ENCODE measurements around the gene TET2. TPM values are rescaled to one million over a fixed set of nuclear protein-coding genes. Genes with fewer than 3 reads are reported as not detected.

Gene TET2
- total RNA-seq, 6 donors from 2014 or later = 25.1 to 41.9 (median 29.7) TPM

DNA sequence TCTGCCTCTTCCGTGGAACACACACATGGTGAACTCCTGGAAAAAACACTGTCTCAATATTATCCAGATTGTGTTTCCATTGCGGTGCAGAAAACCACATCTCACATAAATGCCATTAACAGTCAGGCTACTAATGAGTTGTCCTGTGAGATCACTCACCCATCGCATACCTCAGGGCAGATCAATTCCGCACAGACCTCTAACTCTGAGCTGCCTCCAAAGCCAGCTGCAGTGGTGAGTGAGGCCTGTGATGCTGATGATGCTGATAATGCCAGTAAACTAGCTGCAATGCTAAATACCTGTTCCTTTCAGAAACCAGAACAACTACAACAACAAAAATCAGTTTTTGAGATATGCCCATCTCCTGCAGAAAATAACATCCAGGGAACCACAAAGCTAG, 87.9 kb downstream of the TET2 start:
- TF ChIP-seq POLR2AphosphoS5 (IDR thresholded peaks at IDR 0.05) (no peak), POLR2A (IDR thresholded peaks at IDR 0.05) (no peak), EP300 (IDR thresholded peaks at IDR 0.05) (no peak)
- TF ChIP-seq, protein P1, sequence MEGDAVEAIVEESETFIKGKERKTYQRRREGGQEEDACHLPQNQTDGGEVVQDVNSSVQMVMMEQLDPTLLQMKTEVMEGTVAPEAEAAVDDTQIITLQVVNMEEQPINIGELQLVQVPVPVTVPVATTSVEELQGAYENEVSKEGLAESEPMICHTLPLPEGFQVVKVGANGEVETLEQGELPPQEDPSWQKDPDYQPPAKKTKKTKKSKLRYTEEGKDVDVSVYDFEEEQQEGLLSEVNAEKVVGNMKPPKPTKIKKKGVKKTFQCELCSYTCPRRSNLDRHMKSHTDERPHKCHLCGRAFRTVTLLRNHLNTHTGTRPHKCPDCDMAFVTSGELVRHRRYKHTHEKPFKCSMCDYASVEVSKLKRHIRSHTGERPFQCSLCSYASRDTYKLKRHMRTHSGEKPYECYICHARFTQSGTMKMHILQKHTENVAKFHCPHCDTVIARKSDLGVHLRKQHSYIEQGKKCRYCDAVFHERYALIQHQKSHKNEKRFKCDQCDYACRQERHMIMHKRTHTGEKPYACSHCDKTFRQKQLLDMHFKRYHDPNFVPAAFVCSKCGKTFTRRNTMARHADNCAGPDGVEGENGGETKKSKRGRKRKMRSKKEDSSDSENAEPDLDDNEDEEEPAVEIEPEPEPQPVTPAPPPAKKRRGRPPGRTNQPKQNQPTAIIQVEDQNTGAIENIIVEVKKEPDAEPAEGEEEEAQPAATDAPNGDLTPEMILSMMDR (IDR thresholded peaks at IDR 0.05) = no peak
- peaks cover 0 to 10% (median 2%) of the 10 kb centered on the region in 4 donors for H3K4me1 ChIP-seq
- peaks cover 6 to 43% (median 21%) of the 10 kb centered on the region in 4 donors for H3K36me3 ChIP-seq
- ATAC-seq (ENCODE audit: low FRiP score in 2 of 2) (no peak), DNase-seq (no peak)
- H3K9me3 ChIP-seq = no peaks in the 10 kb centered on the region
- no peaks in the 10 kb centered on the region for H3K27me3 ChIP-seq
- H3K27ac ChIP-seq = no peak overlapping the region
- no peak overlapping the region for H3K4me3 ChIP-seq
- 90 to 97% methylated on average over 4 of the region's 4 CpGs for WGBS, 2 donors

DNA sequence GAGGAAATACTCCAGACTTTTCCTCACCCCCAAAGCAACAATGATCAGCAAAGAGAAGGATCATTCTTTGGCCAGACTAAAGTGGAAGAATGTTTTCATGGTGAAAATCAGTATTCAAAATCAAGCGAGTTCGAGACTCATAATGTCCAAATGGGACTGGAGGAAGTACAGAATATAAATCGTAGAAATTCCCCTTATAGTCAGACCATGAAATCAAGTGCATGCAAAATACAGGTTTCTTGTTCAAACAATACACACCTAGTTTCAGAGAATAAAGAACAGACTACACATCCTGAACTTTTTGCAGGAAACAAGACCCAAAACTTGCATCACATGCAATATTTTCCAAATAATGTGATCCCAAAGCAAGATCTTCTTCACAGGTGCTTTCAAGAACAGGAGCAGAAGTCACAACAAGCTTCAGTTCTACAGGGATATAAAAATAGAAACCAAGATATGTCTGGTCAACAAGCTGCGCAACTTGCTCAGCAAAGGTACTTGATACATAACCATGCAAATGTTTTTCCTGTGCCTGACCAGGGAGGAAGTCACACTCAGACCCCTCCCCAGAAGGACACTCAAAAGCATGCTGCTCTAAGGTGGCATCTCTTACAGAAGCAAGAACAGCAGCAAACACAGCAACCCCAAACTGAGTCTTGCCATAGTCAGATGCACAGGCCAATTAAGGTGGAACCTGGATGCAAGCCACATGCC, 89.7 kb downstream of the TET2 start:
- Histone ChIP-seq H3K36me3 (peaks cover 6 to 48% (median 21%) of the 10 kb centered on the region in 4 donors), H3K27me3 (no peaks in the 10 kb centered on the region), H3K4me3 (no peak overlapping the region), H3K4me1 (peaks cover 0 to 10% (median 2%) of the 10 kb centered on the region in 4 donors), H3K9me3 (no peaks in the 10 kb centered on the region), H3K27ac (no peak overlapping the region)
- ATAC-seq (ENCODE audit: low FRiP score in 2 of 2) (no peak), DNase-seq (no peak)
- WGBS, 2 donors = 74 to 85% methylated on average over 4 of the region's 4 CpGs
- no peak for TF ChIP-seq EP300 (IDR thresholded peaks at IDR 0.05)
- TF ChIP-seq, protein P1 (IDR thresholded peaks at IDR 0.05) = no peak

DNA sequence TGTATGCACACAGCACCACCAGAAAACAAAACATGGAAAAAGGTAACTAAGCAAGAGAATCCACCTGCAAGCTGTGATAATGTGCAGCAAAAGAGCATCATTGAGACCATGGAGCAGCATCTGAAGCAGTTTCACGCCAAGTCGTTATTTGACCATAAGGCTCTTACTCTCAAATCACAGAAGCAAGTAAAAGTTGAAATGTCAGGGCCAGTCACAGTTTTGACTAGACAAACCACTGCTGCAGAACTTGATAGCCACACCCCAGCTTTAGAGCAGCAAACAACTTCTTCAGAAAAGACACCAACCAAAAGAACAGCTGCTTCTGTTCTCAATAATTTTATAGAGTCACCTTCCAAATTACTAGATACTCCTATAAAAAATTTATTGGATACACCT, 90.2 kb downstream of the TET2 start:
- no peaks in the 10 kb centered on the region for H3K9me3 ChIP-seq
- DNase-seq = no peak
- 83 to 91% methylated on average over 2 of the region's 2 CpGs for WGBS, 2 donors
- peaks cover 6 to 51% (median 21%) of the 10 kb centered on the region in 4 donors for H3K36me3 ChIP-seq
- no peak overlapping the region for H3K27ac ChIP-seq
- H3K4me3 ChIP-seq = no peak overlapping the region
- no peaks in the 10 kb centered on the region for H3K27me3 ChIP-seq
- no peak for TF ChIP-seq EP300 (IDR thresholded peaks at IDR 0.05)
- TF ChIP-seq POLR2A (IDR thresholded peaks at IDR 0.05) = no peak
- TF ChIP-seq, protein P1 (IDR thresholded peaks at IDR 0.05) = no peak
- TF ChIP-seq POLR2AphosphoS5 (IDR thresholded peaks at IDR 0.05) = no peak
- no peak for ATAC-seq (ENCODE audit: low FRiP score in 2 of 2)
- peaks cover 0 to 10% (median 2%) of the 10 kb centered on the region in 4 donors for H3K4me1 ChIP-seq

DNA sequence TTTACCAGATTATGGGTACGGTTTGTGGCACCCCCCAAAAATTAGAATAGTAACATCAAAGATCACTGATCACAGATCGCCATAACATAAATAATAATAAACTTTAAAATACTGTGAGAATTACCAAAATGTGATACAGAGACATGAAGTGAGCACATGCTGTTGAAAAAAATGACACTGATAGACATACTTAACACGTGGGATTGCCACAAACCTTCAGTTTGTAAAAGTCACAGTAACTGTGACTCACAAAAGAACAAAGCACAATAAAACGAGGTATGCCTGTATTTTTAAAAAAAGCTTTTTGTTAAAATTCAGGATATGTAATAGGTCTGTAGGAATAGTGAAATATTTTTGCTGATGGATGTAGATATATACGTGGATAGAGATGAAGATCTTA, 93.4 kb downstream of the TET2 start:
- 93 to 94% methylated on average over 5 of the region's 5 CpGs for whole genome bisulfite sequencing, 2 donors
- Histone ChIP-seq H3K4me1 (peaks cover 0 to 10% (median 2%) of the 10 kb centered on the region in 4 donors), H3K27me3 (no peaks in the 10 kb centered on the region), H3K36me3 (peaks cover 0 to 55% (median 11%) of the 10 kb centered on the region in 4 donors), H3K9me3 (no peaks in the 10 kb centered on the region), H3K27ac (no peak overlapping the region), H3K4me3 (no peak overlapping the region)
- TF ChIP-seq EP300 (IDR thresholded peaks at IDR 0.05) (no peak), POLR2A (IDR thresholded peaks at IDR 0.05) (no peak), POLR2AphosphoS5 (IDR thresholded peaks at IDR 0.05) (no peak)
- TF ChIP-seq, protein P1 (IDR thresholded peaks at IDR 0.05) = no peak
- DNase-seq (no peak), ATAC-seq (ENCODE audit: low FRiP score in 2 of 2) (no peak)

DNA sequence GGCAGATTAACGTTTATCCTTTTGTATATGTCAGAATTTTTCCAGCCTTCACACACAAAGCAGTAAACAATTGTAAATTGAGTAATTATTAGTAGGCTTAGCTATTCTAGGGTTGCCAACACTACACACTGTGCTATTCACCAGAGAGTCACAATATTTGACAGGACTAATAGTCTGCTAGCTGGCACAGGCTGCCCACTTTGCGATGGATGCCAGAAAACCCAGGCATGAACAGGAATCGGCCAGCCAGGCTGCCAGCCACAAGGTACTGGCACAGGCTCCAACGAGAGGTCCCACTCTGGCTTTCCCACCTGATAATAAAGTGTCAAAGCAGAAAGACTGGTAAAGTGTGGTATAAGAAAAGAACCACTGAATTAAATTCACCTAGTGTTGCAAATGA, 94.8 kb downstream of the TET2 start:
- 81 to 88% methylated on average over 4 of the region's 4 CpGs for WGBS, 2 donors
- H3K27me3 ChIP-seq = no peaks in the 10 kb centered on the region
- ATAC-seq (ENCODE audit: low FRiP score in 2 of 2) (no peak), DNase-seq (no peak)
- H3K4me3 ChIP-seq = no peak overlapping the region
- no peak overlapping the region for H3K27ac ChIP-seq
- TF ChIP-seq POLR2A (IDR thresholded peaks at IDR 0.05) (no peak), POLR2AphosphoS5 (IDR thresholded peaks at IDR 0.05) (no peak), EP300 (IDR thresholded peaks at IDR 0.05) (no peak)
- TF ChIP-seq, protein P1 (IDR thresholded peaks at IDR 0.05) = no peak
- peaks cover 0 to 40% (median 3%) of the 10 kb centered on the region in 4 donors for H3K36me3 ChIP-seq
- peaks cover 0 to 3% (median under 1%) of the 10 kb centered on the region in 4 donors for H3K4me1 ChIP-seq
- H3K9me3 ChIP-seq = no peaks in the 10 kb centered on the region
